Thymus (tissue), 11 donors: ENCODE results near the gene SIPA1L3. TPM values are rescaled to one million over a fixed set of nuclear protein-coding genes. Genes with fewer than 3 reads are reported as not detected.

Experiments used
- DNase-seq, 9 donors: peaks; one replicate each; pipeline ENCODE4 v3.0.0-alpha.2; 2013; ENCODE audit warnings: low spot score in 9 of 9, low read depth in 6 of 9, missing footprints in 1 of 9
- H3K27ac ChIP-seq, 2 donors: one replicate each; pipeline ENCODE4 v1.5.1; 2013; ENCODE audit warnings: control low read depth in 1 of 2, low read depth in 1 of 2, low read length in 1 of 2, mild to moderate bottlenecking in 1 of 2, moderate library complexity in 1 of 2
- H3K27me3 ChIP-seq, 2 donors: one replicate each; pipeline ENCODE4 v1.5.1; 2013; ENCODE audit warnings: low read length in 1 of 2; ENCODE audit not compliant: control insufficient read depth in 2 of 2, insufficient read depth in 1 of 2
- H3K36me3 ChIP-seq, 2 donors: one replicate each; pipeline ENCODE4 v1.5.1; 2013; ENCODE audit warnings: low read length in 1 of 2, mild to moderate bottlenecking in 1 of 2, moderate library complexity in 1 of 2; ENCODE audit not compliant: control insufficient read depth in 2 of 2, insufficient read depth in 2 of 2
- H3K4me1 ChIP-seq, 2 donors: one replicate each; pipeline ENCODE4 v1.5.1; 2013; ENCODE audit warnings: low read length in 2 of 2; ENCODE audit not compliant: control insufficient read depth in 2 of 2, insufficient read depth in 2 of 2
- H3K4me3 ChIP-seq, 2 donors: one replicate each; pipeline ENCODE4 v1.5.1; 2013; ENCODE audit warnings: low read length in 2 of 2, control low read depth in 1 of 2, mild to moderate bottlenecking in 1 of 2
- H3K9me3 ChIP-seq, 2 donors: one replicate each; pipeline ENCODE4 v1.5.1; 2013; ENCODE audit warnings: low read length in 1 of 2, mild to moderate bottlenecking in 1 of 2; ENCODE audit not compliant: control insufficient read depth in 2 of 2, insufficient read depth in 1 of 2
- WGBS: extraction: QIAGEN DNeasy Blood & Tissue Kit; methylation state at CpG from one replicate; pipeline ENCODE4 v1.1.7; 2013; 5-methylcytosine and 5-hydroxymethylcytosine counted together
- polyA plus RNA-seq: library from polyadenylated mRNA; stranded (reverse); fragments of 200-250 nt; gene quantifications from one replicate; pipeline ENCODE4 v1.2.3, GENCODE V29; 2013
- total RNA-seq: library from RNA; stranded (reverse); fragments of 120-200 nt; gene quantifications from one replicate; pipeline ENCODE4 v1.2.4, GENCODE V29; 2013
- donor health status: healthy.

Gene SIPA1L3
- total and polyA plus RNA-seq, 2 donors: 5.0 to 6.0 TPM

GRCh38 chr19:38207543-38207942, 300.5 kb downstream of the SIPA1L3 start:
- Histone ChIP-seq H3K36me3 (peaks cover 0 to 21% of the 10 kb centered on the region in 2 donors), H3K27me3 (peaks cover 30 to 43% of the 10 kb centered on the region in 2 donors)
- WGBS: 93% methylated on average over 12 of the region's 12 CpGs

GRCh38 chr19:38208571-38208970, 301.6 kb downstream of the SIPA1L3 start:
- Histone ChIP-seq H3K36me3 (peaks cover 0 to 17% of the 10 kb centered on the region in 2 donors), H3K27ac (no peak overlapping the region), H3K9me3 (no peaks in the 10 kb centered on the region), H3K4me1 (peaks cover 13 to 24% of the 10 kb centered on the region in 2 donors), H3K4me3 (no peak overlapping the region), H3K27me3 (peaks cover 33 to 53% of the 10 kb centered on the region in 2 donors)
- DNase-seq: no peak
- WGBS: 95% methylated on average over 3 of the region's 3 CpGs

More at GRCh38 chr19:38207543-38207942, 300.5 kb downstream of the SIPA1L3 start:
- H3K27ac ChIP-seq: no peak overlapping the region
- H3K4me3 ChIP-seq: no peak overlapping the region
- H3K9me3 ChIP-seq: no peaks in the 10 kb centered on the region
- DNase-seq: no peak
- H3K4me1 ChIP-seq: peaks cover 13 to 20% of the 10 kb centered on the region in 2 donors

GRCh38 chr19:38209152-38209551, 302.1 kb downstream of the SIPA1L3 start:
- Histone ChIP-seq H3K4me1 (peaks cover 19 to 30% of the 10 kb centered on the region in 2 donors), H3K36me3 (peaks cover 0 to 11% of the 10 kb centered on the region in 2 donors), H3K4me3 (no peak overlapping the region), H3K27me3 (peaks cover 33 to 59% of the 10 kb centered on the region in 2 donors), H3K9me3 (no peaks in the 10 kb centered on the region), H3K27ac (no peak overlapping the region)
- 73% methylated on average over 5 of the region's 5 CpGs for WGBS
- no peak for DNase-seq

GRCh38 chr19:38209671-38210457, 302.9 kb downstream of the SIPA1L3 start:
- Histone ChIP-seq H3K9me3 (no peaks in the 10 kb centered on the region), H3K4me3 (no peak overlapping the region), H3K27ac (no peak overlapping the region), H3K36me3 (peaks cover 0 to 11% of the 10 kb centered on the region in 2 donors), H3K4me1 (peaks cover 21 to 33% of the 10 kb centered on the region in 2 donors), H3K27me3 (peaks cover 33 to 64% of the 10 kb centered on the region in 2 donors)
- 4% methylated on average over 30 of the region's 30 CpGs for WGBS
- DNase-seq: no peak

- 4% methylated on average over 24 of the region's 24 CpGs for WGBS
- Histone ChIP-seq H3K4me3 (peak overlapping the region in 1 of 2 donors; percentile 2), H3K36me3 (peaks cover 0 to 8% of the 10 kb centered on the region in 2 donors), H3K27me3 (peaks cover 33 to 64% of the 10 kb centered on the region in 2 donors), H3K9me3 (no peaks in the 10 kb centered on the region), H3K4me1 (peaks cover 21 to 33% of the 10 kb centered on the region in 2 donors), H3K27ac (no peak overlapping the region)
- DNase-seq: no peak
Measured at GRCh38 chr19:38210458-38210987, 303.5 kb downstream of the SIPA1L3 start.

- no peaks in the 10 kb centered on the region for H3K9me3 ChIP-seq
- peak overlapping the region in 1 of 2 donors; percentile 15 for H3K4me3 ChIP-seq
- H3K27me3 ChIP-seq: peaks cover 33 to 69% of the 10 kb centered on the region in 2 donors
- peaks cover 21 to 33% of the 10 kb centered on the region in 2 donors for H3K4me1 ChIP-seq
- no peak for DNase-seq
- H3K36me3 ChIP-seq: peaks cover 0 to 5% of the 10 kb centered on the region in 2 donors
- WGBS: 4% methylated on average over 27 of the region's 27 CpGs
- H3K27ac ChIP-seq: no peak overlapping the region
Measured at GRCh38 chr19:38211151-38211591, 304.2 kb downstream of the SIPA1L3 start.

GRCh38 chr19:38211766-38212165, 304.8 kb downstream of the SIPA1L3 start:
- Histone ChIP-seq H3K27me3 (peaks cover 33 to 73% of the 10 kb centered on the region in 2 donors), H3K4me1 (peaks cover 21 to 33% of the 10 kb centered on the region in 2 donors), H3K27ac (no peak overlapping the region), H3K36me3 (no peaks in the 10 kb centered on the region), H3K9me3 (no peaks in the 10 kb centered on the region), H3K4me3 (no peak overlapping the region)
- WGBS: 26% methylated on average over 15 of the region's 15 CpGs
- no peak for DNase-seq

- no peak for DNase-seq
- WGBS: 91% methylated on average over 23 of the region's 23 CpGs
- no peak overlapping the region for H3K4me3 ChIP-seq
- H3K36me3 ChIP-seq: no peaks in the 10 kb centered on the region
- H3K27me3 ChIP-seq: peaks cover 33 to 78% of the 10 kb centered on the region in 2 donors
- H3K4me1 ChIP-seq: peaks cover 25 to 33% of the 10 kb centered on the region in 2 donors
- no peak overlapping the region for H3K27ac ChIP-seq
- no peaks in the 10 kb centered on the region for H3K9me3 ChIP-seq
Measured at GRCh38 chr19:38213469-38213868, 306.5 kb downstream of the SIPA1L3 start.
